ENCODE results near the gene RBM19. TPM values are rescaled to one million over a fixed set of nuclear protein-coding genes. Genes with fewer than 3 reads are reported as not detected.

Gene RBM19
- total RNA-seq, 2 experiments from 2014 or later = 66.9 to 67.7 TPM

DNA sequence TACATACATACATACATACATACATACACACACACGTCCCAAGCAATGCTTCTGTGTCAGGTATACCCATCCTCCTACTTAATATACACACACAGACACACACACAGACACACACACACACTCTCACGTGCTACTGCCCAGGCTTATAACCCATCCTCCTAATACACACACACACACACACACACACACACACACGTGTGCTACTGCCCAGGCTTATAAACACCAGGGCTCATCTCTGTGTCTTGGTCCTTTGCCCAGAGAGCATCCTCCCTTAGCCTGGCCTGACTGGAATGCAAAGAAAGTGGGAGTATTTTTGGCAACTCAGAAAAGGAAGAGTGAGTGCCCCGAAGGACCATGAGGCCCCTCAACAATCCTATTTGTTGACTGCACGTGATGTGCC lies 129.0 kb downstream of the RBM19 start:
- DNase-seq (no peak), ATAC-seq (no peak)
- Mint-ChIP-seq H3K4me1 (ENCODE audit: low read depth) (no peaks in the 10 kb centered on the region), H3K27ac (no peak overlapping the region), H3K9me3 (no peaks in the 10 kb centered on the region), H3K27me3 (no peaks in the 10 kb centered on the region), H3K4me3 (no peak overlapping the region), H3K36me3 (ENCODE audit: low read depth) (peaks cover 7% of the 10 kb centered on the region)
- POLR2A ChIA-PET = no interaction called here
- intact Hi-C loops (cut with micrococcal nuclease) = no loop called here
- CTCF ChIA-PET = no interaction called here
- TF ChIP-seq, protein P1, sequence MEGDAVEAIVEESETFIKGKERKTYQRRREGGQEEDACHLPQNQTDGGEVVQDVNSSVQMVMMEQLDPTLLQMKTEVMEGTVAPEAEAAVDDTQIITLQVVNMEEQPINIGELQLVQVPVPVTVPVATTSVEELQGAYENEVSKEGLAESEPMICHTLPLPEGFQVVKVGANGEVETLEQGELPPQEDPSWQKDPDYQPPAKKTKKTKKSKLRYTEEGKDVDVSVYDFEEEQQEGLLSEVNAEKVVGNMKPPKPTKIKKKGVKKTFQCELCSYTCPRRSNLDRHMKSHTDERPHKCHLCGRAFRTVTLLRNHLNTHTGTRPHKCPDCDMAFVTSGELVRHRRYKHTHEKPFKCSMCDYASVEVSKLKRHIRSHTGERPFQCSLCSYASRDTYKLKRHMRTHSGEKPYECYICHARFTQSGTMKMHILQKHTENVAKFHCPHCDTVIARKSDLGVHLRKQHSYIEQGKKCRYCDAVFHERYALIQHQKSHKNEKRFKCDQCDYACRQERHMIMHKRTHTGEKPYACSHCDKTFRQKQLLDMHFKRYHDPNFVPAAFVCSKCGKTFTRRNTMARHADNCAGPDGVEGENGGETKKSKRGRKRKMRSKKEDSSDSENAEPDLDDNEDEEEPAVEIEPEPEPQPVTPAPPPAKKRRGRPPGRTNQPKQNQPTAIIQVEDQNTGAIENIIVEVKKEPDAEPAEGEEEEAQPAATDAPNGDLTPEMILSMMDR (IDR thresholded peaks at IDR 0.05) = no peak

DNA sequence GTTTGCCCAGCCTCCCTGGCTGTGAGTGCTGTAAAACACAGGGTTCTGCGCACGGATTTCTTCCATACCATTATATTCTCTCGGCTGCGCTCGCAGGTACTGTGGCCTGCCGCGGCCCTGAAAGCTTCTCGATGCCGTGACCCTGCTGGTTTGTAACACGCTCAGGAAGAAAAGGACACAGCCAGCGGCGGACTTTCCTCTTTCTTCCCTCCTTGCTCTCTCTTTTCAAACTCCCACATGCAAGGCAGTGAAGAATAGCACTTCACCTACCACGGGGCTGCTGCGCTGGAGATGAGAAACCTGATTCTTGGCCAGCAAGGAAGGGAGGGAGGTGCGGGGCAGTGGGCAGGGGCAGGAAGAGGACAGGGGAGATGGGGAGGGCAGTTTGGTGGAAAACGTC lies 130.2 kb downstream of the RBM19 start:
- Mint-ChIP-seq H3K4me3 (no peak overlapping the region), H3K36me3 (ENCODE audit: low read depth) (peaks cover 7% of the 10 kb centered on the region), H3K9me3 (no peaks in the 10 kb centered on the region), H3K4me1 (ENCODE audit: low read depth) (no peaks in the 10 kb centered on the region), H3K27me3 (no peaks in the 10 kb centered on the region), H3K27ac (no peak overlapping the region)
- ATAC-seq (no peak), DNase-seq (no peak)
- POLR2A ChIA-PET = no interaction called here
- CTCF ChIA-PET = no interaction called here
- intact Hi-C loops (cut with micrococcal nuclease) = no loop called here
- TF ChIP-seq, protein P1 (IDR thresholded peaks at IDR 0.05) = no peak

DNA sequence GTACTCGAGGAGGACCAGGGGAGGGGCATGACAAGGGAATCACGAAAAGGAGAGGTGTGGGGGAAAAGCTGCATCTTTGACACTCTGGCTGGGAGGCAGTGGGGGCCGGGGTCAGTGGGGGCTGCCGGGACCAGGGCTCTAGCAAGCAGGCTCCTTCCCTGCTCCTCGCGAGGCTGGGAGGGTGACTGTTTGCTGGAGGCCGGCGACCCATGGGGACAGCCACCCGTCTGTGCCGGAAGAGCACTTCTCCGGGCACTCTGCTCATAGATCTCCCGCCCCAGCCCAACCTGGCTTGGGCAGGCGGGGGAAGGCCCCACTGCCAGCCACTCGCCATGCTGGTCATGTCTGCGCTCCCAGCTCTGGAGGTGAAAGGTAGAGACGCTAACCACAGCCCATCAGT lies 130.7 kb downstream of the RBM19 start:
- no peak overlapping the region for H3K27ac Mint-ChIP-seq
- intact Hi-C loops (cut with micrococcal nuclease) = no loop called here
- H3K4me1 Mint-ChIP-seq (ENCODE audit: low read depth) = no peaks in the 10 kb centered on the region
- no peak overlapping the region for H3K4me3 Mint-ChIP-seq
- no peak for ATAC-seq
- TF ChIP-seq, protein P1 (IDR thresholded peaks at IDR 0.05) = no peak
- CTCF ChIA-PET = no interaction called here
- no peak for DNase-seq
- no peaks in the 10 kb centered on the region for H3K27me3 Mint-ChIP-seq
- peaks cover 7% of the 10 kb centered on the region for H3K36me3 Mint-ChIP-seq (ENCODE audit: low read depth)
- no peaks in the 10 kb centered on the region for H3K9me3 Mint-ChIP-seq
- POLR2A ChIA-PET = no interaction called here

DNA sequence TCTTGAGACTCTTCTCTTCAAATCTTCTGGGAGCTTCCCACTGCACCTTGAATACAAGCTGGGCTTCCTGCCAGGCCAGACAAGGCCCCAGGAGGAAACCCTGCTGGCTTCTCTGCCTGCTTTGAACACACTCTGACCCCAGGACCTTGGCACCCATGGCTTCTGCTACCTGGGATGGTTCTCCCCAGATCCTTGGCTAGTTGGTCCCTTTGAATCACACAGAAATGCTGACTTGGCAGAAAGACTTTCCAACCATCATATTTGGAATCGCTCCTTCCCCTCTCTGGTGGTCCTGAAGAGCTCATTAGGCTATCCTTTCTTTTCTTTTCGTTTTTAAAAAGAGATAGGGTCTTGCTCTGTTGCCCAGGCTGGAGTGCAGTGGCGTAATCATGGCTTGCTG lies 132.7 kb downstream of the RBM19 start:
- ChIA-PET POLR2A (no interaction called here), CTCF (no interaction called here)
- Mint-ChIP-seq H3K27ac (no peak overlapping the region), H3K4me3 (no peak overlapping the region), H3K36me3 (ENCODE audit: low read depth) (peaks cover 7% of the 10 kb centered on the region), H3K27me3 (no peaks in the 10 kb centered on the region), H3K9me3 (no peaks in the 10 kb centered on the region), H3K4me1 (ENCODE audit: low read depth) (no peaks in the 10 kb centered on the region)
- intact Hi-C loops (cut with micrococcal nuclease) = no loop called here
- ATAC-seq = no peak
- TF ChIP-seq, protein P1 (IDR thresholded peaks at IDR 0.05) = no peak
- no peak for DNase-seq

DNA sequence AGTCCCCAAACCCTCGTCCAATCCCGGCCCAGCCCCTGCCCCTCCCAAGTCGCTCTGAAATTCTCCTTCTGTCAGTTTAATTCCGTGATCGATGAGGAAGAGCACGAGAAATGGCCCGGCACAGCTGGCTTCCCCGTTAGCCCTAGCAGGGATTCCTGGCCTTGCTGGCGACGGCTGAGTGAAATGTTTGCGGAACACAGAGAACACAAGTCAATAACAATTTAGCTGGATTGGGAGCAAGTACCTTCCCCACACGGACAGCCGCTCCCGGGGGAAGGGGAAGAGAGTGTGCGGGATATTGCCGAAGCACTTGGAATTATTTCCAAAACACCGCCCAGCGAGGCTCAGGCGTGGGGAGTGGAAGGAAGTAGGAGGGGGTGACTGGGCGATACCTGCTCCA lies 134.6 kb downstream of the RBM19 start:
- TF ChIP-seq, protein P1 (IDR thresholded peaks at IDR 0.05) = no peak
- no peaks in the 10 kb centered on the region for H3K27me3 Mint-ChIP-seq
- no peaks in the 10 kb centered on the region for H3K4me1 Mint-ChIP-seq (ENCODE audit: low read depth)
- DNase-seq (no peak), ATAC-seq (no peak)
- H3K36me3 Mint-ChIP-seq (ENCODE audit: low read depth) = peaks cover 7% of the 10 kb centered on the region
- POLR2A ChIA-PET = no interaction called here
- intact Hi-C loops (cut with micrococcal nuclease) = no loop called here
- CTCF ChIA-PET = no interaction called here
- H3K4me3 Mint-ChIP-seq = no peak overlapping the region
- H3K27ac Mint-ChIP-seq = no peak overlapping the region
- H3K9me3 Mint-ChIP-seq = no peaks in the 10 kb centered on the region
